ENCODE results near the gene CPEB4.

- TF ChIP-seq CTCF (conservative IDR thresholded peaks at IDR 0.05 in 1 of 2, IDR thresholded peaks at IDR 0.05 in 1 of 2; ENCODE audit: extremely low read depth in 1 of 2, insufficient read depth in 1 of 2, low read depth in 1 of 2, low read length in 2 of 2) = no peak
- TF ChIP-seq EZH2 (IDR thresholded peaks at IDR 0.05; ENCODE audit: borderline replicate concordance, low read length) = no peak
Observed at GRCh38 chr5:173971681-173972345, 83.7 kb downstream of the CPEB4 start.
